ENCODE data around the gene MINDY4.

DNA sequence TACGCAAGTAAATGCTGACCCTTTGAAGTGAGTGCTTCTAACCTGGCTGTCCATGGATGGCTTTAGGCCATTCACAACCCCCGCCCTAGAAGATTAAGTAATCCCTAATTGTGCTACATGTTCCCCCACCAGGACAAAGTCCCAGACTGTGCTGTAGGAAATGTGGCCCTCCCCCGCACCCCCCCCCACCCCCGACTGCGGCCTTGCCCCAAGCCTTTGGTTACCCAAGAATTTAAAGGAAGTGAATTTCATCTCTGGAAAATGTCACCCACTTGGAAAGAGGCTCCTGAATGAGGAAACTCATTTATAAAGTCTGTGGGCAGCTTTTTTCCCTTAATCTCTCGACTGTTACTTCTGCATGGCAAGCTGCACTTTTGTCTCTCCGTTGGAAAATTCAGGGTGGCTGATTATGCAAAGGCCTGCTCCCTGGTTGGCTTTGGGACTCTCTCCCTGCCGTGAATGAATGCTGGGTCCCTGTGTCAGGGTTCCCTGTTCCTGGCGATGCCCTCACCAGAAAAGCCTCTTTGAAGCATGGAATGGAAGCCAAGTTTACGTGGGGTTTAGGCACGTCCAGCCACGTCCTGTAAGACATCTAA is 109.0 kb downstream of the MINDY4 start:
- TF ChIP-seq, protein P1, sequence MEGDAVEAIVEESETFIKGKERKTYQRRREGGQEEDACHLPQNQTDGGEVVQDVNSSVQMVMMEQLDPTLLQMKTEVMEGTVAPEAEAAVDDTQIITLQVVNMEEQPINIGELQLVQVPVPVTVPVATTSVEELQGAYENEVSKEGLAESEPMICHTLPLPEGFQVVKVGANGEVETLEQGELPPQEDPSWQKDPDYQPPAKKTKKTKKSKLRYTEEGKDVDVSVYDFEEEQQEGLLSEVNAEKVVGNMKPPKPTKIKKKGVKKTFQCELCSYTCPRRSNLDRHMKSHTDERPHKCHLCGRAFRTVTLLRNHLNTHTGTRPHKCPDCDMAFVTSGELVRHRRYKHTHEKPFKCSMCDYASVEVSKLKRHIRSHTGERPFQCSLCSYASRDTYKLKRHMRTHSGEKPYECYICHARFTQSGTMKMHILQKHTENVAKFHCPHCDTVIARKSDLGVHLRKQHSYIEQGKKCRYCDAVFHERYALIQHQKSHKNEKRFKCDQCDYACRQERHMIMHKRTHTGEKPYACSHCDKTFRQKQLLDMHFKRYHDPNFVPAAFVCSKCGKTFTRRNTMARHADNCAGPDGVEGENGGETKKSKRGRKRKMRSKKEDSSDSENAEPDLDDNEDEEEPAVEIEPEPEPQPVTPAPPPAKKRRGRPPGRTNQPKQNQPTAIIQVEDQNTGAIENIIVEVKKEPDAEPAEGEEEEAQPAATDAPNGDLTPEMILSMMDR (IDR thresholded peaks at IDR 0.05) = no peak
- TF ChIP-seq POLR2AphosphoS5 (IDR thresholded peaks at IDR 0.05) (no peak), POLR2A (IDR thresholded peaks at IDR 0.05) (no peak)
